Tibial artery (tissue), 4 donors: Measurements from ENCODE around the gene ATF7.
"Not testable (repeated sequence)": the region's sequence is repeated elsewhere in the genome, so short reads cannot be mapped to it uniquely, and the experiment has no call there.

ENCODE experiments used
- DNase-seq, 2 donors: peaks; one replicate each; pipeline ENCODE4 v3.0.0-alpha.2; 2019
- H3K27ac ChIP-seq, 2 donors: fragments of 200-600 bp; sonication (generic) in 1 of 2; 1 replicate in 1 of 2; 2 replicates in 1 of 2; pipeline ENCODE4 v1.5.1; 2018 to 2019; ENCODE audit warnings: mild to moderate bottlenecking in 1 of 2
- H3K27me3 ChIP-seq, 2 donors: fragments of 200-600 bp; sonication (generic) in 1 of 2; one replicate each; pipeline versions ENCODE4 v1.5.1 to v1.6.0; 2016 to 2019
- H3K36me3 ChIP-seq, 3 donors: fragments of 200-600 bp; sonication (generic) in 2 of 3; one replicate each; pipeline ENCODE4 v1.5.1; 2016 to 2019; ENCODE audit warnings: mild to moderate bottlenecking in 2 of 3
- H3K4me1 ChIP-seq, 4 donors: fragments of 200-600 bp; sonication (generic) in 2 of 4; 1 replicate in 3 of 4; 2 replicates in 1 of 4; pipeline ENCODE4 v1.5.1; 2016 to 2019
- H3K4me3 ChIP-seq, 2 donors: fragments of 200-600 bp; sonication (generic) in 1 of 2; 1 replicate in 1 of 2; 2 replicates in 1 of 2; pipeline ENCODE4 v1.5.1; 2018 to 2019; ENCODE audit warnings: mild to moderate bottlenecking in 2 of 2
- H3K9me3 ChIP-seq, 3 donors: fragments of 200-600 bp; sonication (generic) in 1 of 3; one replicate each; pipeline ENCODE4 v1.5.1; 2016 to 2019
- intact Hi-C: fragments of 100-400 bp; cut with DNase I; formaldehyde crosslinking; loops from one replicate; pipeline ENCODE4 v1.15.0; 2023; ENCODE audit warnings: low total_unique reads
- TF ChIP-seq, protein P1 (sequence below), 2 experiments: fragments of 200-600 bp in 1 of 2; fragments of 450-650 bp in 1 of 2; IDR thresholded peaks; one replicate each; pipeline ENCODE4 v1.5.1; 2017 to 2019; ENCODE audit warnings: antibody characterized with exemption in 2 of 2, mild to moderate bottlenecking in 1 of 2, moderate library complexity in 1 of 2

The ATF7 gene

DNA sequence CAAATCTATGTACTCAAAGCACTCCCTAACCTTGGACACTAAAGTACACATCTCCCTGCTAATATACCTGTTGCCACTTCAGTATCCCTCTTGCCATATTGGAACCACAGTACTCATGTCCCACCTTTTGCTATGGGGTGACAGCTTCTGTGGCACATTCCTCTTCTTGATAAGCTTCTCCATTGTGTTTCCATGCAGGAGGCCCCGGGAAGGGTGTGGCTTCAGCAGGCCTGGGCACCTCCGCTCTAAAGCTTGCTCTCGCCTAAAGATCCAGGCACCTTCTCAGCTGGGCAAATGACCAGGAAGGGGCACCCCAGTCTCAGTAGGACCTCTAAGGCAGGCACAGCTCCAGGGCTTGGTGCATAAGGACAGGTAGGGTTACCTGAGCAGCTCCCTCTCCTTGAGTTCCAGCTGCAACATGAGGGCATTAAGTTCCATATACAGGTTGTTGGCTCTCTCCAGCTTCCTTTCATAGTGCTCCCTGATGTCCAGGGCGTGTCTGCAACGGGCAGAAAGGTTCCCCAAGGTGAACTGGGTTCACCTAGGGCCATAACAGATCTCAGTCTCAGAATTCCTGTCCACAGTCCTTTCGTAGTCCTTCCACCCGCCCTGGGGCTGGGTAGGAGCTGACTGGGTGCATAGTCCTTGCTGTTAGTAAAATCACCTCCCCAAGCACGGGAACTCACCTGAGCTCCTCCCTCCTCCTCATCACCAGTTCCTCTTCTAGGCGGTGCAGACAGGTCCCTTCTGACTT, 142.8 kb downstream of the ATF7 start:
- no peak overlapping the region for H3K4me3 ChIP-seq
- no peak for DNase-seq
- H3K27ac ChIP-seq = peak overlapping the region in 1 of 2 donors; percentile 26
- intact Hi-C loops = no loop called here
- peaks cover 0 to 30% (median 4%) of the 10 kb centered on the region in 4 donors for H3K4me1 ChIP-seq
- TF ChIP-seq, protein P1, sequence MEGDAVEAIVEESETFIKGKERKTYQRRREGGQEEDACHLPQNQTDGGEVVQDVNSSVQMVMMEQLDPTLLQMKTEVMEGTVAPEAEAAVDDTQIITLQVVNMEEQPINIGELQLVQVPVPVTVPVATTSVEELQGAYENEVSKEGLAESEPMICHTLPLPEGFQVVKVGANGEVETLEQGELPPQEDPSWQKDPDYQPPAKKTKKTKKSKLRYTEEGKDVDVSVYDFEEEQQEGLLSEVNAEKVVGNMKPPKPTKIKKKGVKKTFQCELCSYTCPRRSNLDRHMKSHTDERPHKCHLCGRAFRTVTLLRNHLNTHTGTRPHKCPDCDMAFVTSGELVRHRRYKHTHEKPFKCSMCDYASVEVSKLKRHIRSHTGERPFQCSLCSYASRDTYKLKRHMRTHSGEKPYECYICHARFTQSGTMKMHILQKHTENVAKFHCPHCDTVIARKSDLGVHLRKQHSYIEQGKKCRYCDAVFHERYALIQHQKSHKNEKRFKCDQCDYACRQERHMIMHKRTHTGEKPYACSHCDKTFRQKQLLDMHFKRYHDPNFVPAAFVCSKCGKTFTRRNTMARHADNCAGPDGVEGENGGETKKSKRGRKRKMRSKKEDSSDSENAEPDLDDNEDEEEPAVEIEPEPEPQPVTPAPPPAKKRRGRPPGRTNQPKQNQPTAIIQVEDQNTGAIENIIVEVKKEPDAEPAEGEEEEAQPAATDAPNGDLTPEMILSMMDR (IDR thresholded peaks at IDR 0.05) = no peak
- H3K9me3 ChIP-seq = no peaks in the 10 kb centered on the region
- H3K27me3 ChIP-seq = no peaks in the 10 kb centered on the region
- peaks cover 38 to 99% (median 88%) of the 10 kb centered on the region in 3 donors for H3K36me3 ChIP-seq

DNA sequence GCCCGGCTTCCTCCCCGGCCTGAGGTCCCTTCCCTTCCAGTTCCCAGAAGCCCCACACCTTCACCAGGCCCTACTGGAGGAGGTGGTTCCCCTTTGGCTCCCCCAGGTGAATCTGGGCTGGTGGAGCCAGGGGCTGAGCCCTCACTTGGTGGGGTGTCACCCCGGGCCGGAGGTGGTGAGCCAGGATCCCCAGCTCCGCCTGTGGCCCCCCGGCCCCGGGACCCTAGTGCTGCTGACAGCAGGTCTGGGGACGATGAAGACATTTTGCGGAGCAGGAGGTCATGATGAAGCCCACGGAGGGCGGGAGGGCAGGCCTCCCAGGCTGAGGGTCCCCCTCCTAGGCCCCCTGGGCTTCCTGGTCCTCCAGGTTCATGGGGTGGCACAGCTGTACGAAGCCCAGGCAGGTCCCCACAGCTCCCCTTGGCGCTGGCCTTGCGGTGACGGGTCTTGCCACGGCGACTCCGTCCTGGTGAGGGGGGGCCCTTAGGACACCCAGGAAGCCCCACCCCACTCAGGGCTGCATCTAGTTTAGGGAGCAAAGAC, 143.5 kb downstream of the ATF7 start:
- TF ChIP-seq, protein P1 (IDR thresholded peaks at IDR 0.05) = no peak
- peaks cover 38 to 100% (median 90%) of the 10 kb centered on the region in 3 donors for H3K36me3 ChIP-seq
- peak in 1 of 2 donors; percentile 62 for DNase-seq
- H3K27me3 ChIP-seq = no peaks in the 10 kb centered on the region
- intact Hi-C loops = no loop called here
- H3K9me3 ChIP-seq = no peaks in the 10 kb centered on the region
- peak overlapping the region in 1 of 2 donors; percentile 26 for H3K27ac ChIP-seq
- H3K4me3 ChIP-seq = no peak overlapping the region
- H3K4me1 ChIP-seq = peaks cover 0 to 32% (median 4%) of the 10 kb centered on the region in 4 donors

DNA sequence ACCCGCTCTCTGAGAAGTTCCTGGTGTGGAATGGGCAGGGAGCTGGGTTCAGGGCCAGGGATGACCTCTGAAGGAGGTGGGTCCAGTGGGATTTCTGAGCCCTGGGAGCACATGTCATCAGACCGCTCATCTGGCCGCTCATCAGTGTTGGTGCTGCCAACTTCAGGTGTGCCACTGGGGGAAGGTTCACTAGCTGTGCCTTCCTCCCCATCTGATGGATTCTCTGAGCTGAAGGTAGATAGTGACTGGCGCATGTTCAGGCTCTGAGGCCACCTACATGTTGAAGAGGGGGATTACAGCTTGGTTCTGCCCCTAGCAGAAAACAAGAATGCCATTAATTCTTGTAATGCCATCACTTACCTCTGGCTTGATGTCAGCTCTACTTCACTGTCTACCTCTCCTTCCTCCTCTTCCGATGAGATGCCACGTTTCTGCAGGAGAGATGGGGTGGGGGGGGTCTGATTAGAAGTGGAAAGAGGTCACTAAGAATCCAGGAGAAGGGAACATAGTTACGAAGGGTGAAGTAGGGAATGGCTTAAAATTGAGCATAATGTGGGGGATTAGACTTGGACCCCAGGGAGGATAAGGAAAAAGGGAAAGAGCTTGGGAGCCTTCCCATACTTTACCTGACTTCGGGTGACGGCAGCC, 144.1 kb downstream of the ATF7 start:
- intact Hi-C loops = no loop called here
- no peak for DNase-seq
- Histone ChIP-seq H3K36me3 (peaks cover 40 to 100% (median 91%) of the 10 kb centered on the region in 3 donors), H3K4me1 (peaks cover 0 to 32% (median 4%) of the 10 kb centered on the region in 4 donors), H3K27ac (peak overlapping the region in 1 of 2 donors; percentile 26), H3K27me3 (no peaks in the 10 kb centered on the region), H3K9me3 (no peaks in the 10 kb centered on the region), H3K4me3 (no peak overlapping the region)
- TF ChIP-seq, protein P1 (IDR thresholded peaks at IDR 0.05) = no peak

DNA sequence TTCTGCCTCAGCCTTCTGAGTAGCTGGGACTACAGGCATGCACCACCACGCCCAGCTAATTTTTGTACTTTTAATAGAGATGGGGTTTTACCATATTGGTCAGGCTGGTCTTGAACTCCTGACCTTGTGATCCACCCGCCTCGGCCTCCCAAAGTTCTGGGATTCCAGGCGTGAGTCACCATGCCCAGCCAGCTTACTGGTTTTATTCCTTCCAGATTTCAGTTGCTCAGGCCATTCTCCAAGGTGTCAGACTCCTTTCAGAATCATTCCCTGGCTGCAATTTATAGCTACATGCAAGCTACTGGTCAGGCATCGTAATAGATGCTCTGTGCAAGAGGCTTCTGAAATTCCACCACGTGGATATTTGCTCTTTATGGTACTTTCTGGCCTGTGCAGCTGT, 144.7 kb downstream of the ATF7 start:
- DNase-seq = not testable (repeated sequence)
- H3K36me3 ChIP-seq = peaks cover 46 to 100% (median 92%) of the 10 kb centered on the region in 3 donors

DNA sequence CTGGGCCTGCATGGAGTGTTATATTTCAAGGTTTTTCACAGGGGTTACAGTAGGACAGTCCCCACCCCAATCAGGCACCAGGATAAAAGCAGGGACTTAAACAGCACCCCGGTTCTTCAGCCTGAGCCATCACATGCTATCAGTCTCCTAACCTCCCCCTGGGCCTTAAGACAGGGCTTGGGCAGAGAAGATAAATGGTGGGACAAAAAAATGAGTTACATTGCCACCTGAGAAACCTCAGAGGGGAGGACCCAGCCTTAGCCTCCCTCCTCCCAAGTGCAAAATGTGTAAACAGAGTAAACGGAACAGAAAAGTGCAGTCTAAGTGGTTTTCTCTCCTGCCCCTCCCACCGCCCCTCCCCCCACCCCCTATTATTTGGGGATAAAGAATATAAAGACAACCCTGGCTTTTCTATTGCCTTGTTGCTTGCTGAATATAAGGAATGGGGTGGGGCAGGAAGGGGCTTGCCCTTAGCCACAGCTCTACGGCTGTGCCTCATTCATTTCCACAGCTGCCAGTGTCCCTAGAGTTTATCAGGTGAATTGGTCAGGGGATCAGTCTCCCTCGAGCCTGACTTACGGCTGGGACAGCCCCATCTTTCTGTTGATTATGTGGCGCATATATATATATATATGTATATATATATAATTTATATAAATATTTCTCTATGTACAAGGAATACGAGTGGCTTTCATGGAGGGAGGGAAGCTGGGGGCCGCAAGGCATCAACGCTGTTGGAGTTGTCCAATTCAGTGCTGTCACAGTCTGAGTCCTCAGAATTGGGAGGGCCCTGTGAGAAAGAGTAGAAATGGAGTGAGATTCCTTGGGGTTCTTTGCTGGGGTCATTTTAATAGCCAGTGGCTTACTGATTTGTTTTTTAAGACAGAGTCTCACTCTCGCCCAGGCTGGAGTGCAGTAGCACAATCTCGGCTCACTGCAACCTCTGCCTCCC, 145.4 kb downstream of the ATF7 start:
- Histone ChIP-seq H3K36me3 (peaks cover 52 to 100% (median 92%) of the 10 kb centered on the region in 3 donors), H3K27ac (peak overlapping the region in 1 of 2 donors; percentile 26), H3K27me3 (no peaks in the 10 kb centered on the region), H3K4me3 (no peak overlapping the region), H3K9me3 (no peaks in the 10 kb centered on the region), H3K4me1 (peaks cover 0 to 32% (median 4%) of the 10 kb centered on the region in 4 donors)
- intact Hi-C loops = no loop called here
- no peak for DNase-seq
- TF ChIP-seq, protein P1 (IDR thresholded peaks at IDR 0.05) = no peak

More for the DNA sequence above, 144.7 kb downstream of the ATF7 start:
- H3K27me3 ChIP-seq, H3K4me3 ChIP-seq, H3K9me3 ChIP-seq, intact Hi-C loops: not testable (repeated sequence)
- Histone ChIP-seq H3K27ac (peak overlapping the region in 1 of 2 donors; percentile 26), H3K4me1 (peaks cover 0 to 32% (median 4%) of the 10 kb centered on the region in 4 donors)
